PC-9 (cell line): Measurements from ENCODE around the gene PDE1C. TPM values are rescaled to one million over a fixed set of nuclear protein-coding genes. Genes with fewer than 3 reads are reported as not detected.

ENCODE experiments used
- BruUV-seq: library from RNA; stranded (reverse); fragments of 400-500 nt; replicated peaks from 2 replicates; lab custom pipeline; 2021; lab: Mats Ljungman, UMichigan
- CTCF ChIA-PET: fragments of 300-600 bp; sonication (Branson Sonifier 250); formaldehyde crosslinking; loops from one replicate; lab custom pipeline; 2022; ENCODE audit warnings: antibody characterized with exemption; lab: Charles Lee
- POLR2A ChIA-PET: fragments of 300-600 bp; sonication (Branson Sonifier 250); formaldehyde crosslinking; loops from one replicate; lab custom pipeline; 2022; ENCODE audit warnings: antibody characterized with exemption; ENCODE audit not compliant: unreplicated experiment; lab: Charles Lee
- DNase-seq, 2 experiments: peaks; one replicate each; pipeline versions ENCODE4 v3.0.0 to v3.0.0-alpha.2; 2015 to 2022; ENCODE audit warnings: mixed read lengths in 1 of 2
- H2AFZ ChIP-seq: fragments of 200-600 bp; sonication (generic); 2 replicates; pipeline ENCODE4 v1.8.1; 2017; ENCODE audit warnings: antibody characterized with exemption
- H3F3A ChIP-seq: fragments of 200-600 bp; sonication (generic); 2 replicates; pipeline ENCODE4 v1.8.1; 2017; ENCODE audit warnings: antibody characterized with exemption, mild to moderate bottlenecking, low read depth; ENCODE audit not compliant: insufficient read depth
- H3K27ac ChIP-seq: fragments of 200-600 bp; sonication (generic); 2 replicates; pipeline ENCODE4 v1.6.1; 2016; ENCODE audit warnings: mixed run types
- H3K27me3 ChIP-seq: fragments of 200-600 bp; sonication (generic); 2 replicates; pipeline ENCODE4 v1.6.1; 2016; ENCODE audit warnings: low read depth, mixed run types; ENCODE audit not compliant: insufficient read depth
- H3K36me3 ChIP-seq: fragments of 200-600 bp; sonication (generic); 2 replicates; pipeline ENCODE4 v1.6.1; 2016; ENCODE audit warnings: low read depth, mixed run types
- H3K4me1 ChIP-seq: fragments of 200-600 bp; sonication (generic); replicated peaks from 2 replicates; pipeline ENCODE4 v1.6.1; 2016; ENCODE audit warnings: mixed run types; ENCODE audit not compliant: insufficient read depth
- H3K4me2 ChIP-seq: fragments of 200-600 bp; sonication (generic); 2 replicates; pipeline ENCODE4 v1.6.1; 2017; ENCODE audit warnings: mixed run types
- H3K4me3 ChIP-seq: fragments of 200-600 bp; sonication (generic); 2 replicates; pipeline ENCODE4 v1.6.1; 2016; ENCODE audit warnings: mixed run types
- H3K79me2 ChIP-seq: fragments of 200-600 bp; sonication (generic); 2 replicates; pipeline ENCODE4 v1.6.1; 2017; ENCODE audit warnings: low read depth, mixed run types
- H3K9me2 ChIP-seq: fragments of 200-600 bp; sonication (generic); 2 replicates; pipeline ENCODE4 v1.8.1; 2017; ENCODE audit warnings: mild to moderate bottlenecking; ENCODE audit not compliant: insufficient read depth
- H3K9me3 ChIP-seq: fragments of 200-600 bp; sonication (generic); 2 replicates; pipeline ENCODE4 v1.8.1; 2016; ENCODE audit warnings: low read depth; ENCODE audit not compliant: insufficient read depth
- H4K20me1 ChIP-seq: fragments of 200-600 bp; sonication (generic); 2 replicates; pipeline ENCODE4 v1.8.1; 2017; ENCODE audit not compliant: insufficient read depth
- CTCF ChIP-seq: fragments of 200-600 bp; sonication (generic); conservative IDR thresholded peaks from 2 replicates; pipeline ENCODE4 v1.6.1; 2017; ENCODE audit warnings: mixed run types, antibody characterized with exemption, mild to moderate bottlenecking, moderate library complexity
- EZH2 ChIP-seq: fragments of 200-600 bp; sonication (generic); IDR thresholded peaks from 2 replicates; pipeline ENCODE4 v1.8.0; 2017; ENCODE audit warnings: antibody characterized with exemption, low read depth
- intact Hi-C: fragments of 100-400 bp; cut with micrococcal nuclease; formaldehyde crosslinking; loops from one replicate; pipeline ENCODE4 v1.10.0; 2022; ENCODE audit not compliant: unreplicated experiment
- total RNA-seq: library from RNA; stranded (reverse); gene quantifications from 2 replicates; pipeline ENCODE4 v1.2.3, GENCODE V29; 2021

PDE1C gene
- total RNA-seq, 1 experiment from 2014 or later, result 1.7 TPM

- H3K27ac ChIP-seq, result no peak overlapping the region
- no peaks in the 10 kb centered on the region for H3K9me3 ChIP-seq
- H3K4me2 ChIP-seq, result no peak overlapping the region
- no TSS peak for BruUV-seq
- no peaks in the 10 kb centered on the region for H3K9me2 ChIP-seq
- intact Hi-C loops, result no loop called here
- H3F3A ChIP-seq, result no peaks in the 10 kb centered on the region
- no peak for DNase-seq
- ChIA-PET POLR2A (no interaction called here), CTCF (no interaction called here)
- no peak overlapping the region for H2AFZ ChIP-seq
- H4K20me1 ChIP-seq, result no peaks in the 10 kb centered on the region
- H3K4me3 ChIP-seq, result no peak overlapping the region
- H3K36me3 ChIP-seq, result no peaks in the 10 kb centered on the region
- H3K4me1 ChIP-seq, result no peaks in the 10 kb centered on the region
- peaks cover under 1% of the 10 kb centered on the region; the same call in 1 of the 2 replicates for H3K27me3 ChIP-seq
- no peak for TF ChIP-seq CTCF
- TF ChIP-seq EZH2, result no peak
- H3K79me2 ChIP-seq, result no peaks in the 10 kb centered on the region
Observed at GRCh38 chr7:32045228-32045627, 25.0 kb downstream of the PDE1C start.

- CTCF ChIA-PET, result no interaction called here
- no TSS peak for BruUV-seq
Observed at GRCh38 chr7:32044739-32045138, 25.5 kb downstream of the PDE1C start.

GRCh38 chr7:32043688-32044087 is 26.5 kb downstream of the PDE1C start:
- intact Hi-C loops, result no loop called here
- no peak for DNase-seq
- ChIA-PET CTCF (no interaction called here), POLR2A (no interaction called here)
- Histone ChIP-seq H3F3A (no peaks in the 10 kb centered on the region), H3K4me2 (no peak overlapping the region), H2AFZ (no peak overlapping the region), H3K36me3 (no peaks in the 10 kb centered on the region), H3K27ac (no peak overlapping the region), H3K79me2 (no peaks in the 10 kb centered on the region), H3K4me3 (no peak overlapping the region), H4K20me1 (no peaks in the 10 kb centered on the region), H3K27me3 (peaks cover 14% of the 10 kb centered on the region; the same call in 1 of the 2 replicates), H3K9me3 (no peaks in the 10 kb centered on the region), H3K4me1 (no peaks in the 10 kb centered on the region), H3K9me2 (no peaks in the 10 kb centered on the region)
- no TSS peak for BruUV-seq
- TF ChIP-seq CTCF (no peak), EZH2 (no peak)

More at GRCh38 chr7:32044739-32045138, 25.5 kb downstream of the PDE1C start:
- H3K4me2 ChIP-seq, result no peak overlapping the region
- H3K27ac ChIP-seq, result no peak overlapping the region
- POLR2A ChIA-PET, result no interaction called here
- H3K79me2 ChIP-seq, result no peaks in the 10 kb centered on the region
- no peaks in the 10 kb centered on the region for H3K36me3 ChIP-seq
- no peak overlapping the region for H3K4me3 ChIP-seq
- TF ChIP-seq CTCF (no peak), EZH2 (no peak)
- no peaks in the 10 kb centered on the region for H3K4me1 ChIP-seq
- no peak overlapping the region for H2AFZ ChIP-seq
- H3K9me2 ChIP-seq, result no peaks in the 10 kb centered on the region
- intact Hi-C loops, result no loop called here
- peaks cover 5% of the 10 kb centered on the region; the same call in 1 of the 2 replicates for H3K27me3 ChIP-seq
- H3F3A ChIP-seq, result no peaks in the 10 kb centered on the region
- no peak for DNase-seq
- H4K20me1 ChIP-seq, result no peaks in the 10 kb centered on the region
- H3K9me3 ChIP-seq, result no peaks in the 10 kb centered on the region
